Iris pigment epithelial cell (primary cell): Measurements from ENCODE around the gene S100Z.
"Not testable (repeated sequence)": the region's sequence is repeated elsewhere in the genome, so short reads cannot be mapped to it uniquely, and the experiment has no call there.

Experiments
- DNase-seq: peaks from one replicate; pipeline ENCODE4 v3.0.0-alpha.2; 2011; ENCODE audit warnings: low read depth

The S100Z gene

GRCh38 chr5:76849419-76850291, at the start of gene S100Z:
S100Z (plus strand) TSS chr5:76850014; CDS start chr5:76875360, 25,346 bp downstream.
- no peak for DNase-seq

GRCh38 chr5:76800579-76800978, 49.2 kb upstream of the S100Z start:
- no peak for DNase-seq

GRCh38 chr5:76801159-76801802, 48.5 kb upstream of the S100Z start:
- DNase-seq: peak; percentile 86

GRCh38 chr5:76801803-76802195, 48.0 kb upstream of the S100Z start:
- DNase-seq: no peak

- peak; percentile 70 for DNase-seq
These were observed 45.5 kb upstream of the S100Z start for GRCh38 chr5:76804266-76804665.

- DNase-seq: peak; percentile 100
These were observed 43.9 kb upstream of the S100Z start for GRCh38 chr5:76805821-76806505.

GRCh38 chr5:76807296-76807695, 42.5 kb upstream of the S100Z start:
- DNase-seq: peak; percentile 92

- DNase-seq: no peak
These were observed 41.6 kb upstream of the S100Z start for GRCh38 chr5:76808141-76808691.

GRCh38 chr5:76809141-76809540, 40.7 kb upstream of the S100Z start:
- no peak for DNase-seq

- DNase-seq: no peak
These were observed 39.6 kb upstream of the S100Z start for GRCh38 chr5:76810236-76810635.

- peak; percentile 59 for DNase-seq
These were observed 38.6 kb upstream of the S100Z start for GRCh38 chr5:76811214-76811613.

GRCh38 chr5:76812209-76812608, 37.6 kb upstream of the S100Z start:
- DNase-seq: not testable (repeated sequence)

GRCh38 chr5:76813982-76814562, 35.7 kb upstream of the S100Z start:
- DNase-seq: peak; percentile 90

- DNase-seq: no peak
These were observed 33.5 kb upstream of the S100Z start for GRCh38 chr5:76816110-76816831.

GRCh38 chr5:76818844-76819831, 30.7 kb upstream of the S100Z start, which contains the start of gene F2RL1:
F2RL1 (plus strand) TSS chr5:76819030; CDS start chr5:76819183, 153 bp downstream.
- peak; percentile 76 for DNase-seq

- no peak for DNase-seq
These were observed 29.8 kb upstream of the S100Z start for GRCh38 chr5:76819851-76820525.

GRCh38 chr5:76820526-76820890, 29.3 kb upstream of the S100Z start:
- no peak for DNase-seq

- no peak for DNase-seq
These were observed 28.7 kb upstream of the S100Z start for GRCh38 chr5:76821136-76821535.

- not testable (repeated sequence) for DNase-seq
These were observed 27.6 kb upstream of the S100Z start for GRCh38 chr5:76822105-76822731.
